ENCODE results near the gene MRPL18. TPM values are rescaled to one million over a fixed set of nuclear protein-coding genes. Genes with fewer than 3 reads are reported as not detected.

MRPL18 gene
- total and polyA plus RNA-seq, 9 of the 15 experiments (the other 6 are each of a cell fraction or from before 2014, with no cell fraction given) = 149 to 456 (median 196) TPM

- TF ChIP-seq TFE3 (CRISPR knock-in tag; IDR thresholded peaks at IDR 0.05) = peak; percentile 20; the same call in 1 of the 2 replicates
- no peak for TF ChIP-seq FOSL1 (tag; conservative IDR thresholded peaks at IDR 0.05)
- no peak for TF ChIP-seq TSC22D4 (tag; IDR thresholded peaks at IDR 0.05)
- no peak for TF ChIP-seq GTF2A2 (tag; IDR thresholded peaks at IDR 0.05)
- 0 out of 2 replicates have a peak, but pooled peaks have one; percentile 38 for TF ChIP-seq HOMEZ (CRISPR knock-in tag; IDR thresholded peaks at IDR 0.05)
- TF ChIP-seq ZNF282 (CRISPR knock-in tag; IDR thresholded peaks at IDR 0.05) = no peak
- 0 out of 2 replicates have a peak, but pooled peaks have one; percentile 41 for TF ChIP-seq ZNF707 (CRISPR knock-in tag; conservative IDR thresholded peaks at IDR 0.05)
- TF ChIP-seq TEAD1 (CRISPR knock-in tag; IDR thresholded peaks at IDR 0.05) = peak; percentile 17 to 85; a peak in 2 of 4 replicates
- TF ChIP-seq POLR2A (conservative IDR thresholded peaks at IDR 0.05) = peak; percentile 98
- no peak for TF ChIP-seq SIRT6 (IDR thresholded peaks at IDR 0.05; ENCODE audit: low read depth, low read length)
- peak; percentile 99 for TF ChIP-seq POLR2G (IDR thresholded peaks at IDR 0.05; ENCODE audit: low read depth, low read length)
- peak; percentile 65 for TF ChIP-seq JUND (IDR thresholded peaks at IDR 0.05; ENCODE audit: borderline replicate concordance, low read depth, low read length)
- peak; percentile 11; the same call in 1 of the 3 replicates for TF ChIP-seq JUND (tag; IDR thresholded peaks at IDR 0.05; ENCODE audit: borderline replicate concordance, low read depth, low read length)
- TF ChIP-seq TEAD4 (IDR thresholded peaks at IDR 0.05; ENCODE audit: low read length) = no peak; the same call in 1 of the 2 replicates
- TF ChIP-seq TEAD4 (CRISPR knock-in tag; IDR thresholded peaks at IDR 0.05; ENCODE audit: borderline replicate concordance) = peak; percentile 78; the same call in 1 of the 2 replicates
- peak; percentile 65; the same call in 1 of the 2 replicates for TF ChIP-seq ZNF212 (CRISPR knock-in tag; IDR thresholded peaks at IDR 0.05)
- peak; percentile 56 for TF ChIP-seq CCNT2 (IDR thresholded peaks at IDR 0.05; ENCODE audit: borderline replicate concordance, extremely low read depth, insufficient read length, low read depth, low read length)
- peak; percentile 77; the same call in 1 of the 2 replicates for TF ChIP-seq ZNF766 (CRISPR knock-in tag; conservative IDR thresholded peaks at IDR 0.05)
- no peak for TF ChIP-seq GMEB1 (CRISPR knock-in tag; IDR thresholded peaks at IDR 0.05)
- peak; percentile 77 for TF ChIP-seq MBD2 (IDR thresholded peaks at IDR 0.05; ENCODE audit: borderline replicate concordance, low read depth)
Observed at GRCh38 chr6:159789377-159790148, 704 bp upstream of the MRPL18 start, which contains the start of gene TCP1 (continued).

All from K562 (cell line).